HCT116 (cell line): Measurements from ENCODE around the gene PPP2R3C. TPM values are rescaled to one million over a fixed set of nuclear protein-coding genes. Genes with fewer than 3 reads are reported as not detected.

ENCODE experiments used
- ATAC-seq: fragments of 200-7000 bp; cut with Tn5 transposase; 2 replicates; pipeline ENCODE4 v1.9.1; 2020; ENCODE audit warnings: mild to moderate bottlenecking, moderate library complexity
- BruUV-seq: library from RNA; stranded (reverse); fragments of 400-500 nt; replicated peaks from 2 replicates; lab custom pipeline; 2021; lab: Mats Ljungman, UMichigan
- CTCF ChIA-PET: fragments of 300-600 bp; sonication (Branson Sonifier 250); formaldehyde crosslinking; loops from one replicate; lab custom pipeline; 2021; ENCODE audit warnings: antibody characterized with exemption; lab: Charles Lee
- POLR2A ChIA-PET: fragments of 300-600, 350-600 bp; sonication (Branson Sonifier 250); formaldehyde crosslinking; loops from one replicate; lab custom pipeline; 2021; ENCODE audit warnings: antibody characterized with exemption; lab: Charles Lee
- RAD21 ChIA-PET, 2 experiments: fragments of 300-600 bp; sonication (Branson Sonifier 250); formaldehyde crosslinking; loops; one replicate each; lab custom pipeline; 2023; ENCODE audit warnings: low total read pairs in 2 of 2; ENCODE audit not compliant: uncharacterized antibody in 2 of 2, unreplicated experiment in 2 of 2, low non-redundant PET in 1 of 2; lab: Charles Lee
- DNase-seq: peaks from one replicate; pipeline ENCODE4 v3.0.0-alpha.2; 2010; ENCODE audit warnings: low read depth, low spot score
- H2AFZ ChIP-seq: fragments of 200-600 bp; shearing (Covaris generic), sonication (generic); 2 replicates; pipeline ENCODE4 v1.6.1; 2017; ENCODE audit warnings: low read depth, mixed run types, mixed read lengths, antibody characterized with exemption, low read length; ENCODE audit not compliant: poor library complexity, severe bottlenecking
- H3K27ac ChIP-seq: 2 replicates; pipeline ENCODE4 v1.5.1; 2012; ENCODE audit warnings: low read depth, low read length
- H3K27me3 ChIP-seq: fragments of 200-600 bp; sonication (generic); 2 replicates; pipeline ENCODE4 v1.6.1; 2016; ENCODE audit warnings: mixed run types, low read length, mixed read lengths; ENCODE audit not compliant: insufficient read depth
- H3K36me3 ChIP-seq, 2 experiments: fragments of 200-500 bp in 1 of 2; fragments of 200-600 bp in 1 of 2; sonication (Bioruptor generic) in 1 of 2; sonication (generic) in 1 of 2; 2 replicates each; pipeline versions ENCODE4 v1.5.1 to v1.6.1; 2014 to 2016; ENCODE audit warnings: low read length in 2 of 2, inconsistent platforms in 1 of 2, mixed read lengths in 1 of 2, mixed run types in 1 of 2; ENCODE audit not compliant: insufficient read depth in 2 of 2, control insufficient read depth in 1 of 2
- H3K4me1 ChIP-seq, 2 experiments: fragments of 200-600 bp in 1 of 2; sonication (generic) in 1 of 2; 2 replicates each; pipeline versions ENCODE4 v1.5.1 to v1.6.1; 2012 to 2017; ENCODE audit warnings: low read length in 2 of 2, inconsistent platforms in 1 of 2, mild to moderate bottlenecking in 1 of 2, mixed read lengths in 1 of 2, mixed run types in 1 of 2, moderate library complexity in 1 of 2; ENCODE audit not compliant: insufficient read depth in 2 of 2, control insufficient read depth in 1 of 2
- H3K4me2 ChIP-seq: fragments of 200-600 bp; sonication (generic); 2 replicates; pipeline ENCODE4 v1.6.1; 2017; ENCODE audit warnings: mixed run types, low read length, mixed read lengths
- H3K4me3 ChIP-seq, 2 experiments: fragments of 200-600 bp in 1 of 2; sonication (generic) in 1 of 2; replicated peaks in 1 of 2; 2 replicates each; pipeline ENCODE4 v1.5.1; 2011 to 2016; ENCODE audit warnings: low read length in 2 of 2, control low read depth in 1 of 2, low read depth in 1 of 2, mild to moderate bottlenecking in 1 of 2, mixed read lengths in 1 of 2, mixed run types in 1 of 2
- H3K79me2 ChIP-seq: fragments of 200-600 bp; sonication (generic); 2 replicates; pipeline ENCODE4 v1.6.1; 2017; ENCODE audit warnings: mild to moderate bottlenecking, mixed run types, low read length, moderate library complexity, mixed read lengths; ENCODE audit not compliant: insufficient read depth
- H3K9ac ChIP-seq: fragments of 200-600 bp; sonication (generic); 2 replicates; pipeline ENCODE4 v1.6.1; 2016; ENCODE audit warnings: low read length, mixed read lengths
- H3K9me2 ChIP-seq: fragments of 200-600 bp; sonication (generic), shearing (Covaris generic); 2 replicates; pipeline ENCODE4 v1.6.1; 2017; ENCODE audit warnings: mixed run types, mild to moderate bottlenecking, moderate library complexity; ENCODE audit not compliant: insufficient read depth
- H3K9me3 ChIP-seq, 2 experiments: fragments of 200-500 bp in 1 of 2; fragments of 200-600 bp in 1 of 2; sonication (Bioruptor generic) in 1 of 2; sonication (generic) in 1 of 2; 2 replicates each; pipeline ENCODE4 v1.6.1; 2014 to 2017; ENCODE audit warnings: low read length in 2 of 2, mixed read lengths in 2 of 2, inconsistent platforms in 1 of 2, low read depth in 1 of 2, mild to moderate bottlenecking in 1 of 2, mixed run types in 1 of 2, moderate library complexity in 1 of 2; ENCODE audit not compliant: control insufficient read depth in 1 of 2, insufficient read depth in 1 of 2
- H4K20me1 ChIP-seq: fragments of 200-600 bp; sonication (generic), shearing (Covaris generic); 2 replicates; pipeline ENCODE4 v1.6.1; 2017; ENCODE audit warnings: mixed run types, mild to moderate bottlenecking, moderate library complexity; ENCODE audit not compliant: insufficient read depth
- ATF3 ChIP-seq: IDR thresholded peaks from 2 replicates; pipeline ENCODE4 v1.6.1; 2012
- CBX3 ChIP-seq: IDR thresholded peaks from 2 replicates; pipeline ENCODE4 v1.6.1; 2012; ENCODE audit warnings: low read depth
- CEBPB ChIP-seq: IDR thresholded peaks from 2 replicates; pipeline ENCODE4 v1.6.1; 2012; ENCODE audit warnings: low read depth
- EGR1 ChIP-seq: IDR thresholded peaks from 2 replicates; pipeline ENCODE4 v1.6.1; 2012; ENCODE audit warnings: low read depth
- ELF1 ChIP-seq: IDR thresholded peaks from 2 replicates; pipeline ENCODE4 v1.6.1; 2012; ENCODE audit warnings: low read depth, borderline replicate concordance
- EZH2 ChIP-seq: fragments of 200-600 bp; sonication (generic); IDR thresholded peaks from 2 replicates; pipeline ENCODE4 v1.6.1; 2017; ENCODE audit warnings: antibody characterized with exemption, mixed run types
- EZH2phosphoT487 ChIP-seq: fragments of 200-600 bp; IDR thresholded peaks from 2 replicates; pipeline ENCODE4 v1.6.1; 2018; ENCODE audit warnings: antibody characterized with exemption, borderline replicate concordance
- FOSL1 ChIP-seq: IDR thresholded peaks from 2 replicates; pipeline ENCODE4 v1.6.1; 2012; ENCODE audit warnings: low read depth
- JUND ChIP-seq: IDR thresholded peaks from 2 replicates; pipeline ENCODE4 v1.6.1; 2012
- POLR2A ChIP-seq: IDR thresholded peaks from 2 replicates; pipeline ENCODE4 v1.7.0; 2011; ENCODE audit warnings: borderline replicate concordance; ENCODE audit not compliant: insufficient read depth, insufficient read length; ENCODE audit errors: extremely low read depth
- POLR2AphosphoS5 ChIP-seq: IDR thresholded peaks from 2 replicates; pipeline ENCODE4 v1.6.1; 2011; ENCODE audit warnings: mild to moderate bottlenecking, low read depth, low read length, moderate library complexity
- RAD21 ChIP-seq: IDR thresholded peaks from 2 replicates; pipeline ENCODE4 v1.6.1; 2012; ENCODE audit warnings: low read depth, mild to moderate bottlenecking
- SIN3A ChIP-seq: IDR thresholded peaks from 2 replicates; pipeline ENCODE4 v1.6.1; 2012; ENCODE audit warnings: low read depth
- SP1 ChIP-seq: IDR thresholded peaks from 2 replicates; pipeline ENCODE4 v1.6.1; 2012; ENCODE audit warnings: low read depth
- SRF ChIP-seq: IDR thresholded peaks from 2 replicates; pipeline ENCODE4 v1.6.1; 2012; ENCODE audit warnings: low read depth
- TCF7L2 ChIP-seq: IDR thresholded peaks from 2 replicates; pipeline ENCODE4 v1.7.0; 2011; ENCODE audit warnings: borderline replicate concordance, inconsistent platforms; ENCODE audit not compliant: insufficient read depth, insufficient read length; ENCODE audit errors: extremely low read depth
- ZBTB33 ChIP-seq: IDR thresholded peaks from 2 replicates; pipeline ENCODE4 v1.6.1; 2011; ENCODE audit warnings: mild to moderate bottlenecking, low read length, moderate library complexity; ENCODE audit not compliant: insufficient replicate concordance; ENCODE audit errors: extremely low read depth
- ZFX ChIP-seq: fragments of 450-650 bp; IDR thresholded peaks from 2 replicates; pipeline ENCODE4 v1.6.1; 2017
- ZNF274 ChIP-seq: fragments of 200-500 bp; sonication (Bioruptor generic); IDR thresholded peaks from 2 replicates; pipeline ENCODE4 v1.6.1; 2014; ENCODE audit warnings: mild to moderate bottlenecking, low read depth, low read length, inconsistent platforms
- intact Hi-C: fragments of 100-400 bp; cut with micrococcal nuclease; formaldehyde crosslinking; loops from 2 replicates; pipeline ENCODE4 v1.10.0; 2022
- total RNA-seq: library from RNA; stranded (reverse); gene quantifications from one replicate; pipeline ENCODE4 v1.2.1, GENCODE V29; 2021; ENCODE audit not compliant: unreplicated experiment
- TF ChIP-seq, protein P1 (sequence below), 3 experiments: fragments of 200-600 bp in 1 of 3; sonication (generic) in 1 of 3; IDR thresholded peaks in 2 of 3; conservative IDR thresholded peaks in 1 of 3; 2 replicates each; pipeline ENCODE4 v1.5.1; 2012 to 2017; ENCODE audit warnings: low read depth in 2 of 3, low read length in 2 of 3, antibody characterized with exemption in 1 of 3, borderline replicate concordance in 1 of 3, control low read depth in 1 of 3, mild to moderate bottlenecking in 1 of 3, mixed read lengths in 1 of 3, mixed run types in 1 of 3, moderate library complexity in 1 of 3; ENCODE audit not compliant: insufficient read depth in 1 of 3

Gene PPP2R3C
- total RNA-seq, 1 experiment from 2014 or later: 14.1 TPM

DNA sequence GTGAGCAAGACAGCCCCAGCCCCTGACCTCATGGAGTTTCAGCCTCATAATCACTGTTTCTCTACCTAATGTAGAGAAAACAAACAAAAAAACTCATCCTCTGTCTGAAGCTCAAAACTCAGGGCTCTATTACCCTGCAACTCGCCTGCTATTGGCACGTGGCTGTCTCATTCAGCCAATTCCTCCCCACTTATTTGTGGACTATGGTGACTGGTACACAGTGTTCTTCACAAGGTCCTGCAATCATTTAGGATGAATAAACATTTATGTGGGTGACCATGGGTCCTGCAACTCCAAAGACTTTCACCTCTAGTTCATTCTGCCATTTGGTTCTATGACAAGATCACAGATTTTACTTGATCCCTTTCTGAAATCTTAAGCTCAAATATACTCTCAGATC is 4.7 kb downstream of the PPP2R3C start:
- Histone ChIP-seq H4K20me1 (no peaks in the 10 kb centered on the region), H3K27me3 (no peaks in the 10 kb centered on the region), H3K4me3 (no peak overlapping the region), H2AFZ (no peak overlapping the region), H3K9me3 (no peaks in the 10 kb centered on the region; a peak in 1 of 4 replicates), H3K27ac (no peak overlapping the region), H3K36me3 (peaks cover 4 to 8% of the 10 kb centered on the region in 2 experiments; a peak in 3 of 4 replicates), H3K4me1 (peaks cover 6 to 13% of the 10 kb centered on the region in 2 experiments; a peak in 3 of 4 replicates), H3K79me2 (peaks cover 5% of the 10 kb centered on the region; the same call in 1 of the 2 replicates), H3K4me2 (no peak overlapping the region), H3K9me2 (no peaks in the 10 kb centered on the region), H3K9ac (no peak overlapping the region)
- TF ChIP-seq EZH2 (no peak), EGR1 (no peak), POLR2A (no peak), SIN3A (no peak), JUND (no peak), SP1 (no peak), ATF3 (no peak), CBX3 (no peak), ZNF274 (no peak), SRF (no peak), ZFX (no peak), CEBPB (no peak), FOSL1 (no peak), EZH2phosphoT487 (no peak), TCF7L2 (no peak), POLR2AphosphoS5 (no peak), RAD21 (no peak), ELF1 (no peak), ZBTB33 (no peak)
- TF ChIP-seq, protein P1, sequence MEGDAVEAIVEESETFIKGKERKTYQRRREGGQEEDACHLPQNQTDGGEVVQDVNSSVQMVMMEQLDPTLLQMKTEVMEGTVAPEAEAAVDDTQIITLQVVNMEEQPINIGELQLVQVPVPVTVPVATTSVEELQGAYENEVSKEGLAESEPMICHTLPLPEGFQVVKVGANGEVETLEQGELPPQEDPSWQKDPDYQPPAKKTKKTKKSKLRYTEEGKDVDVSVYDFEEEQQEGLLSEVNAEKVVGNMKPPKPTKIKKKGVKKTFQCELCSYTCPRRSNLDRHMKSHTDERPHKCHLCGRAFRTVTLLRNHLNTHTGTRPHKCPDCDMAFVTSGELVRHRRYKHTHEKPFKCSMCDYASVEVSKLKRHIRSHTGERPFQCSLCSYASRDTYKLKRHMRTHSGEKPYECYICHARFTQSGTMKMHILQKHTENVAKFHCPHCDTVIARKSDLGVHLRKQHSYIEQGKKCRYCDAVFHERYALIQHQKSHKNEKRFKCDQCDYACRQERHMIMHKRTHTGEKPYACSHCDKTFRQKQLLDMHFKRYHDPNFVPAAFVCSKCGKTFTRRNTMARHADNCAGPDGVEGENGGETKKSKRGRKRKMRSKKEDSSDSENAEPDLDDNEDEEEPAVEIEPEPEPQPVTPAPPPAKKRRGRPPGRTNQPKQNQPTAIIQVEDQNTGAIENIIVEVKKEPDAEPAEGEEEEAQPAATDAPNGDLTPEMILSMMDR (IDR thresholded peaks at IDR 0.05 in 2 of 3, conservative IDR thresholded peaks at IDR 0.05 in 1 of 3; ENCODE audit: borderline replicate concordance in 1 of 3, insufficient read depth in 1 of 3, low read depth in 2 of 3, low read length in 2 of 3): no peak
- ChIA-PET CTCF (interaction anchor here (0.7 kb wide), 1 partner anchor 1437 kb away, joined by 3 read pairs; no protein-coding TSS in a partner anchor), POLR2A (interaction anchor here (0.7 kb wide), 1 partner anchor 1924 kb away, joined by 3 read pairs; no protein-coding TSS in a partner anchor), RAD21 (no interaction called here)
- BruUV-seq: no TSS peak
- DNase-seq (no peak), ATAC-seq (no peak)
- intact Hi-C loops: no loop called here
